Inferior parietal cortex (tissue), 1 donor: Measurements from ENCODE around the gene FZR1.
"Not testable (repeated sequence)": the region's sequence is repeated elsewhere in the genome, so short reads cannot be mapped to it uniquely, and the experiment has no call there.

Experiments used
- DNase-seq: peaks from one replicate; pipeline ENCODE4 v3.0.0-alpha.2; 2016; ENCODE audit errors: extremely low spot score

The FZR1 gene

GRCh38 chr19:3547301-3547731, 41.2 kb downstream of the FZR1 start:
- no peak for DNase-seq

DNA sequence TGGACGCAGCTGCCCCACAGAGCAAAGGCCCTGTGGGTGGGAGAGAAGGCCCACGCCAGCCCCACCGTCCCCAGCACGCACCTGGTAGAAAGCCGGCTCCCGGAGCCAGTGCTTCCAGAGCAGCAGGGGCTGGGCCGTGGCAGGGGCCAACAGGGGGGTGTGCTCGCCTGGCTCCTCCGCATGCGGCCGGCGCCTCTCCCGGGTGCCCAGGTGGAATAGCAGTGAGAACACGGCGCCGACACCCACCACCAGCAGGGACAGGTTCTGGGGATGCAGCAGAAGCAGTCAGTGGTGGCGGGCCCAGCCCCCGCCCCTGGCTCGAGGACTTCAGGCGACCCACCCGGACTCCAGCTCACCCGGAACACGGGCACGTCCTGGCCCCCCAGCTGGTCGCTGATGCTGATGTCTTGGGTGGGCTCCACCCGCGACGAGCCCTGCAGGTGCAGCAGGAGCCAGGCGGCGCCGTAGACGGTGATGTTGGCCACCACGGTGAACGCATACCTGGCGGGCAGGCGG, 41.7 kb downstream of the FZR1 start:
- no peak for DNase-seq

GRCh38 chr19:3548606-3549005, 42.5 kb downstream of the FZR1 start:
- peak; percentile 37 for DNase-seq

DNA sequence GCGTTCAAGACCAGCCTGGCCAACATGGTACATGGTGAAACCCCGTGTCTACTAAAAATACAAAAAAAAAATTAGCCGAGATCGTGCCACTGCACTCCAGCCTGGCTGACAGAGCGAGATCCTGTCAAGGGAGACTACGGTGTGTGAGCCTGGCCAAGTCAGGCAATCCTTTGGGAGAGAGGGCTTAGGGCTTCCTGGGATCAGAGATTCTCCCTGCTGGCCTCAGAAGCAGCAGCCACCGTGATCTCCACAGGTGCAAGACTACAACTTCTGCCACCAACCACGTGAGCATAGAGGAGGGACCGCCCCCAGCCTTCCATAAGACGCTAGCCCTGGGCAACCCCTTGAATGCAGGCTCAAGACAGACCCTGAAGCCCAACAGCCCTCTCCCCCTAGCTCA, 43.7 kb downstream of the FZR1 start:
- no peak for DNase-seq

GRCh38 chr19:3550947-3551791, 45.1 kb downstream of the FZR1 start:
- DNase-seq, result no peak

DNA sequence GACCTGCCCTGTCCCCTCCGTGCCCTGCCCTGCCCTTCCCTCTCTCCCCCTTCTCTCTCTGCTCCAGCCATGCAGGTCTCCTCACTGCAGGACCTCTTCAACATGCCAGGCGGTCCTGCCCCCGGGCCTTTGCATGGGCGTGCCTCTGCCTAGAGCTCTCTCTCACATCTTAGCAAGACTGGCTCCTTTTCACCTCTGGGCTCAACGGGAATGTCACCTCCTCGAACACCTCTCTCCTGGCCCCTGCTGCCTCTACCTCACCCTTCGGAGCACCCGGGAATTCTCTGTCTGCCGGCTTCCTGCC, 45.6 kb downstream of the FZR1 start:
- DNase-seq, result no peak

DNA sequence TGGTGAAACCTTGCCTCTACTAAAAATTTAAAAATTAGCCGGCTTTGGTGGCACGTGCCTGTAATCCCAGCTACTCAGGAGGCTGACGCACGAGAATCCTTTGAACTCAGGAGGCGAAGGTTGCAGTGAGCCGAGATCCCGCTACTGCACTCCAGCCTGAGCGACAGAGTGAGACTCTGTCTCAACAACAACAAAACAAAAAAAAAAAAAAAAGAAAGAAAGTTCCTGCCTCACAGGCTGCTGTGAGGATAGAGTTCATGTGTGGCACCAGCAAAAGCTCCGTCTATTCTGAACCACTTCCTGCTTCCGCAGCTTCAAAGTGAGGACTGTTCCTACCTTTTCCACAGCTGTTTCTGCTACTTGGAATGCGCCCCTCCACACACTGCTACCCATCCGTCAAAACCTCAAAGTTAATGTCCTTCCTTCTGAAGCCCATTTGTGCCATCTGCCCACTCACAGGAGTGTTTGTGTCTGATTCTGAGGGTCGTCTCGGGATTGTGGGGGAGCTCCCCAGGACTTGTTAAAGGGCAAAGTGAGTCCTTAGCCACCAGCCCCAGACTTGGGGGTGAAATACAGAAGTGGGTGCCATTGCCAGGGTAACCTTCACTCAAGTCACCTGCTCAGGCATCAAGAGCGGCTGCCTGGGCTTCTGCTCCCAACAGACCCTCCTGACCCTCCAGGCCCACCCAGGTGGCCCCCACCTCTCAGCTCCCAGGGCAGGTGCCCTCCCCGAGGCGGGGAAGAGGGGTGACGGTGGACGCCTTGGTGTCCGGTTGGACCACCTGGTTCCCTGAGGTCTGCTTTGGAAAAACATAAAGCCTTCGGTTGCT, 48.4 kb downstream of the FZR1 start:
- no peak for DNase-seq

- no peak for DNase-seq
Observed at GRCh38 chr19:3555653-3556422, 49.7 kb downstream of the FZR1 start.

GRCh38 chr19:3556423-3556977, 50.4 kb downstream of the FZR1 start:
- DNase-seq, result no peak

DNA sequence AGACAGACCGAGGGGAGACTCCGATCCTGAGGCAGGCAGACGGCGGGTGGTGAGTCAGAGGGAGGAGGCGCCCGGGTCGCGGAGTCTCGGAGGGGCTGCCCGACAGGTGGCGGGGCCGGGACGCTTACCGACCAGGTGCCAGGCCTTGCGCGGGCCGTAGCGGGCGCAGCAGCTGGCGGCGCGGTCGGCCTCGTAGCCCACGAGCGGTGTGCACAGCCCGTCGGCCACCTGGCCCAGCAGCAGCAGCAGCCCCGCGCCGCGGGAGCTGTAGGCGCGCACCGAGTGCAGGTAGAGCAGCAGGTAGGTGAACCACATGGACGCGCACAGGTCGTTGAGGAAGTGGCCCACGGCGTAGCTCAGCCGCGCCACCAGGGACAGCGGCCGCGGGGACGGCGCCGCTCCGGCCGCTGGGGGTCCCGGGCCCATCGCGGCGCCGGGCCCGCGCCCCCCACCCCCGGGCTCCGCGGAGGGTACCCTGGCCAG, 50.9 kb downstream of the FZR1 start:
- DNase-seq, result no peak

- DNase-seq, result peak; percentile 94
Observed at GRCh38 chr19:3557461-3558248, 51.5 kb downstream of the FZR1 start, which contains the start of gene MFSD12. TSS of gene MFSD12 (minus strand) at chr19:3557586. CDS start at chr19:3557403, 183 bp downstream.

DNA sequence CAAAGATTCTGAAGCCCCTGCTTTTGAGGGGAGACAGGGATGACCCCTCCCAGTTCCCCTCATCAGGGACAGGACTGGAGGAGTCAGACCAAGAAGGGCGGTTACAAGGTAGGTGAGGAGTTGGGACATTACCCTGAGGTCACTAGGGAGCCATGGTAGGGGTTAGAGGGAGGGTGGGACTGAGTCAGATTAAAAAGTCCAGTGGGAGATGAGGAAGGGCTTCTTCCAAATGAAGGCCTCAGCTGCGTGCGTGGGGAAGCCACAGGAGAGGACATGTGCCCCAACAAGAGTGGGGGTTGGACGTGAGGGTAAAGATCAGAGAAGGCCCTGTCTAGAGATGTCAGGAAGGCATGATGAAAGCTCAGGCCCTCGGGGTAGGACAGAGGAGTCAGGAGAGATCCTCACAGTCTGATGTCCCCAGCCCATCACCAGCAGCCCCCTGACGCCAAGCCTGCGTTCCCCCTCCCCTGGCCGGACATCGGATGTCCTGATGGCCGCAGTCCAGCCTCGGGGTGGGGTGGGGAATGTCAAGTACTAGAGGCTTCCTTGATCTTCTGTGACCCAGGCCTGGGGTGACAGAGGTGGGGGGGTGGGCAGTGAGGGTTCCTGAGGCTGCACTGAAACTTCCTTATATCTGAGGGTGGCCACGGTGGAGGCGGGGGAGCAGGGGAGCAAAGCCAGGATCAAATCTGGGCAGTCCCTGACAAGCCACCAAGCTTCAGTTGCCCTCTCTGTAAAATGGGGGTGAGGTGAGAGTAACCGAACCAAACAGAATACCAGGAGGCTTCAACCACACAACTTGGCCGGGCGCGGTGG, 57.8 kb downstream of the FZR1 start:
- no peak for DNase-seq

GRCh38 chr19:3565139-3565538, 59.0 kb downstream of the FZR1 start:
- DNase-seq, result no peak

DNA sequence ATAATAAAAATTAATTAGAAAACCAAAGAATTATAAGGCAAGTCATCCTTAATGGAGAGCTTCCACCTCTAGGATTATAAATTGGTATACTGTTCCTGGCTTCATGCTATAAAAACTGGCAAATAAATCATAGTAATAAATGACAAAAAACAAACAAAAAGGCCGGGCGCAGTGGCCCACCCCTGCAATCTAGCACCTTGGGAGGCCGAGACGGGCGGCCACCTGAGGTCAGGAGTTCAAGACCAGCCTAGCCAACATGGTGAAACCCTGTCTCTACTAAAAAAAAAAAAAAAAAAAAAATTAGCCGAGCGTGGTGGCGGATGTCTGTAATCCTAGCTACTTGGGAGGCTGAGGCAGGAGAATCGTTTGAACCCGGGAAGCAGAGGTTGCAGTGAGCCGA, 63.9 kb downstream of the FZR1 start:
- not testable (repeated sequence) for DNase-seq

GRCh38 chr19:3570606-3571011, 64.5 kb downstream of the FZR1 start:
- peak; percentile 72 for DNase-seq

GRCh38 chr19:3572132-3572854, 66.2 kb downstream of the FZR1 start:
- DNase-seq, result peak; percentile 98

DNA sequence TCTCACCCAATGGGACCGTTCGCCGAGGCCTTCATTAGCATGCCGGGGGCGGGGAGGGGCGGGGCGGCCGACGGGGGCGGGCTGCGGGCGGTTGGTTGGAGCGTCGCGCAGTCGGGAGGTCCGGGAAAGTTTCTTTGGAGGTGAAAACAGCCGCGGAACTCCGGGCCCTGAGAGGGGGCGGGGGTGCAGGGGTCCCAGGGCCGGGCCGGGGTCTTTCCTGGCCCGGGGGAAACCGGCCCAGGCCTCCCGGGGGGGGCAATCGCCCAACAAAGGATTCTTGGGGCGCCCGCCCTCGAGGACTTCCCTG, 66.7 kb downstream of the FZR1 start, which contains the start of gene HMG20B:
Gene HMG20B, plus strand, starts transcription at position 90 of the 307 bp plus-strand sequence. CDS start 366 bp downstream, outside the sequence.
- no peak for DNase-seq

- DNase-seq, result no peak
Observed at GRCh38 chr19:3573162-3573857, 67.2 kb downstream of the FZR1 start.
